HT1080 (cell line): Measurements from ENCODE around the gene UBL3. TPM values are rescaled to one million over a fixed set of nuclear protein-coding genes. Genes with fewer than 3 reads are reported as not detected.
A peak's percentile ranks its signal among the peaks of the same experiment; 100 is the strongest.

Source experiments
- DNase-seq: peaks from one replicate; pipeline ENCODE4 v3.0.0-alpha.2; 2015; ENCODE audit warnings: low read depth
- total RNA-seq: library from RNA; depleted of rRNA; stranded (reverse); fragments of >200 nt; shearing (Covaris generic); gene quantifications from 2 replicates; pipeline ENCODE4 v1.2.3, GENCODE V29; 2014

The UBL3 gene
- total RNA-seq, 1 experiment from 2014 or later: 8.6 TPM

- DNase-seq: no peak
Measured at GRCh38 chr13:29760544-29760943, 89.9 kb downstream of the UBL3 start.

- peak; percentile 77 for DNase-seq
Measured at GRCh38 chr13:29758531-29759114, 91.8 kb downstream of the UBL3 start.

GRCh38 chr13:29756506-29756905, 93.9 kb downstream of the UBL3 start:
- no peak for DNase-seq

- peak; percentile 42 for DNase-seq
Measured at GRCh38 chr13:29754473-29754806, 96.0 kb downstream of the UBL3 start.

- no peak for DNase-seq
Measured at GRCh38 chr13:29753618-29754472, 96.6 kb downstream of the UBL3 start.

- DNase-seq: no peak
Measured at GRCh38 chr13:29752175-29752574, 98.2 kb downstream of the UBL3 start.

- DNase-seq: no peak
Measured at GRCh38 chr13:29750183-29750530, 100.3 kb downstream of the UBL3 start.

- DNase-seq: peak; percentile 40
Measured at GRCh38 chr13:29749401-29750182, 100.8 kb downstream of the UBL3 start.

- no peak for DNase-seq
Measured at GRCh38 chr13:29748097-29748496, 102.3 kb downstream of the UBL3 start.

- DNase-seq: no peak
Measured at GRCh38 chr13:29746148-29746677, 104.2 kb downstream of the UBL3 start.

- no peak for DNase-seq
Measured at GRCh38 chr13:29745704-29746103, 104.7 kb downstream of the UBL3 start.

GRCh38 chr13:29743201-29743786, 107.1 kb downstream of the UBL3 start:
- DNase-seq: no peak

GRCh38 chr13:29740961-29741360, 109.5 kb downstream of the UBL3 start:
- no peak for DNase-seq

GRCh38 chr13:29737061-29737460, 113.4 kb downstream of the UBL3 start:
- DNase-seq: no peak

GRCh38 chr13:29733147-29733611, 117.2 kb downstream of the UBL3 start:
- DNase-seq: no peak

GRCh38 chr13:29730253-29730652, 120.2 kb downstream of the UBL3 start:
- DNase-seq: no peak

- DNase-seq: no peak
Measured at GRCh38 chr13:29722415-29722814, 128.0 kb downstream of the UBL3 start.

- DNase-seq: no peak
Measured at GRCh38 chr13:29721766-29722165, 128.7 kb downstream of the UBL3 start.

- DNase-seq: no peak
Measured at GRCh38 chr13:29718694-29719093, 131.7 kb downstream of the UBL3 start.

- DNase-seq: no peak
Measured at GRCh38 chr13:29716493-29716892, 133.9 kb downstream of the UBL3 start.
